ENCODE data around the gene CPA1. TPM values are rescaled to one million over a fixed set of nuclear protein-coding genes. Genes with fewer than 3 reads are reported as not detected.

CPA1 gene
- total and polyA plus RNA-seq, 2 of the 4 experiments (the other 2 are of a cell fraction) = not detected

GRCh38 chr7:130419658-130420057, 39.4 kb downstream of the CPA1 start:
- intact Hi-C loops (cut with micrococcal nuclease) = no loop called here
- H3K27me3 ChIP-seq (ENCODE audit: control insufficient read depth, insufficient read depth, low read length) = no peaks in the 10 kb centered on the region
- in situ Hi-C loops (cut with MboI; ENCODE audit: low sequenced_read_pairs) = no loop called here
- DNase-seq (peak; percentile 6), ATAC-seq (ENCODE audit: low read depth) (no peak)
- no peaks in the 10 kb centered on the region for H3K36me3 ChIP-seq (ENCODE audit: control insufficient read depth, insufficient read depth, low read length)
- H3K9me3 ChIP-seq (ENCODE audit: control insufficient read depth, insufficient read depth, low read length) = no peaks in the 10 kb centered on the region
- peak overlapping the region; percentile 42 for H2AK5ac ChIP-seq (ENCODE audit: low read depth, low read length)
- peak overlapping the region; percentile 66; the same call in 1 of the 2 replicates for H3K23ac ChIP-seq (ENCODE audit: low read depth, low read length)
- H2BK20ac ChIP-seq (ENCODE audit: low read depth, low read length) = peak overlapping the region; percentile 14; the same call in 1 of the 2 replicates
- H3K27ac ChIP-seq (ENCODE audit: insufficient read depth, low read length) = no peak overlapping the region
- H3K4me2 ChIP-seq (ENCODE audit: low read depth, low read length) = no peak overlapping the region
- peaks cover 2% of the 10 kb centered on the region; the same call in 1 of the 2 replicates for H3K4me1 ChIP-seq (ENCODE audit: control insufficient read depth, insufficient read depth, low read length)
- no peak overlapping the region for H4K5ac ChIP-seq (ENCODE audit: low read depth, low read length)
- H4K91ac ChIP-seq (ENCODE audit: insufficient read depth, low read depth, low read length) = no peak overlapping the region
- BruUV-seq (replicated peaks) = no TSS peak
- H3K56ac ChIP-seq (ENCODE audit: extremely low read depth, insufficient read depth, low read length) = no peak overlapping the region
- H2AFZ ChIP-seq (replicated peaks; ENCODE audit: low read length, poor library complexity) = no peak overlapping the region
- H2BK120ac ChIP-seq (ENCODE audit: low read depth, low read length) = no peak overlapping the region; the same call in 1 of the 2 replicates
- peak overlapping the region in 1 of 2 experiments; percentile 48; a peak in 1 of 4 replicates for H4K8ac ChIP-seq (ENCODE audit: low read depth in 2 of 2, low read length in 2 of 2)
- H3K14ac ChIP-seq (replicated peaks; ENCODE audit: low read depth, low read length) = no peak overlapping the region
- 0 out of 2 replicates have a peak overlapping the region, but pooled peaks have one; percentile 60 for H3K4ac ChIP-seq (ENCODE audit: low read depth, low read length)
- no peak overlapping the region for H2BK5ac ChIP-seq (ENCODE audit: low read depth, low read length, poor library complexity, severe bottlenecking)
- 60% methylated on average over 1 of the region's 5 CpGs; no CpG with 5 or more reads in 1 of the 2 experiments for WGBS, 2 experiments (ENCODE audit: extremely low coverage in 2 of 2, insufficient read length in 1 of 2)
- POLR2A ChIA-PET (ENCODE audit: unreplicated experiment) = no interaction called here
- CTCF ChIA-PET = no interaction called here
- peaks cover 9% of the 10 kb centered on the region for H3K9me1 ChIP-seq (ENCODE audit: insufficient read depth, low read length)
- TF ChIP-seq RCOR1 (IDR thresholded peaks at IDR 0.05; ENCODE audit: insufficient replicate concordance, low read length) = no peak
- no peak for TF ChIP-seq NFE2L2 (IDR thresholded peaks at IDR 0.05; ENCODE audit: low read depth, low read length)
- TF ChIP-seq, protein P1, sequence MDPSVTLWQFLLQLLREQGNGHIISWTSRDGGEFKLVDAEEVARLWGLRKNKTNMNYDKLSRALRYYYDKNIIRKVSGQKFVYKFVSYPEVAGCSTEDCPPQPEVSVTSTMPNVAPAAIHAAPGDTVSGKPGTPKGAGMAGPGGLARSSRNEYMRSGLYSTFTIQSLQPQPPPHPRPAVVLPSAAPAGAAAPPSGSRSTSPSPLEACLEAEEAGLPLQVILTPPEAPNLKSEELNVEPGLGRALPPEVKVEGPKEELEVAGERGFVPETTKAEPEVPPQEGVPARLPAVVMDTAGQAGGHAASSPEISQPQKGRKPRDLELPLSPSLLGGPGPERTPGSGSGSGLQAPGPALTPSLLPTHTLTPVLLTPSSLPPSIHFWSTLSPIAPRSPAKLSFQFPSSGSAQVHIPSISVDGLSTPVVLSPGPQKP (IDR thresholded peaks at IDR 0.05; ENCODE audit: borderline replicate concordance, low read depth, low read length) = no peak
- no peak for TF ChIP-seq MXI1 (IDR thresholded peaks at IDR 0.05; ENCODE audit: borderline replicate concordance, low read depth, low read length)
- TF ChIP-seq RAD21 (IDR thresholded peaks at IDR 0.05; ENCODE audit: low read length) = no peak
- no peak for TF ChIP-seq FOS (IDR thresholded peaks at IDR 0.05; ENCODE audit: low read depth, low read length)
- TF ChIP-seq MAZ (IDR thresholded peaks at IDR 0.05; ENCODE audit: borderline replicate concordance, low read depth, low read length) = no peak
- no peak for TF ChIP-seq MAFK (IDR thresholded peaks at IDR 0.05; ENCODE audit: low read depth, low read length)
- TF ChIP-seq CHD1 (IDR thresholded peaks at IDR 0.05; ENCODE audit: low read depth, low read length) = no peak
- TF ChIP-seq POLR2A (IDR thresholded peaks at IDR 0.05; ENCODE audit: low read depth, low read length) = no peak
- no peak overlapping the region for H2BK15ac ChIP-seq (ENCODE audit: low read depth, low read length)
- H3K9ac ChIP-seq (ENCODE audit: low read depth, low read length) = no peak overlapping the region
- H3K4me3 ChIP-seq (ENCODE audit: insufficient read depth, low read depth, low read length) = no peak overlapping the region
- no peaks in the 10 kb centered on the region for H4K20me1 ChIP-seq (ENCODE audit: insufficient read depth, low read length)
- peaks cover 5 to 18% of the 10 kb centered on the region in 2 experiments; a peak in 3 of 4 replicates for H3K79me1 ChIP-seq (ENCODE audit: low read depth in 1 of 2, low read length in 2 of 2)
- H3K18ac ChIP-seq (ENCODE audit: low read depth, low read length) = no peak overlapping the region
- dilution Hi-C loops (cut with HindIII; ENCODE audit: low sequenced_read_pairs, unreplicated experiment) = no loop called here
- H2AK9ac ChIP-seq (replicated peaks; ENCODE audit: low read depth, low read length, poor library complexity) = no peak overlapping the region

Measured in IMR-90 (cell line).